HUDEP-2 (cell line): ENCODE results near the gene ARAP2.

Experiments used
- DNase-seq, 76 experiments: peaks; one replicate each; lab custom pipeline; 2025; ENCODE audit not compliant: unreplicated experiment in 76 of 76; lab: John Stamatoyannopoulos, UW

The ARAP2 gene

DNA sequence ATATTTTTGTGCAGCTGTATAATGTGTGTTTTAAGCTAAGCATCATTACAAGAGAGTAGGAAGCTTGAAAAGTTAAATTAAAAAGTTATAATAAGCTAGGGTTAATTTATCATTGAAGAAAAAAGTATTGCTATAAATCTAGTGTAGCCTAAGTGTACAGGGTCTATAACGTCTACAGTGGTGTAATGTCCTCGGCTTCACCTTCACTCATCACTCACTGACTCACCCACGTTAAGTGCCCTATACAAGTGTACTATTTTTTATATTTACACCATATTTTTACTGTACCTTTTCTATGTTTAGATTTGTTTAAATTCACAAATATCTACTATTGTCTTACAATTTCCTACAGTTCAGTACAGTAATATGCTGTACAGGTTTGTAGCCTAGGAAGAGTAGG is 23.5 kb downstream of the ARAP2 start:
- no peak for DNase-seq

DNA sequence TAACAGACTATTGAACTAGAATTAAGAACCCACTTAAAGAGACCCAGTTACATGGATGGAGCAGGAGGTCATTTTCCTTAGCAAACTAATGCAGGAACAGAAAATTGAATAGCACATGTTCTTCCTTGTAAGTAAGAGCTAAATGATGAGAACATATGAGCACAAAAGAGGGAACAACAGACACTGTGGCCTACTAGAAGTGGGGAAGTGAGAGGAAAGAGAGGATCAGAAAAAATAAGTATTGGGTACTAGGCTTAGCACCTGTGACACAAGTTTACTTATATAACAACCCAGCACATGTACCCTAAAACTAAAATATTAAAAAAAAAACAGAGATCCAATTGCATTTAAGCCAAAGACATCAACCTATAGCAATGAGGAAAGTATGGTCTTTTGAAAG is 26.2 kb downstream of the ARAP2 start:
- no peak for DNase-seq

DNA sequence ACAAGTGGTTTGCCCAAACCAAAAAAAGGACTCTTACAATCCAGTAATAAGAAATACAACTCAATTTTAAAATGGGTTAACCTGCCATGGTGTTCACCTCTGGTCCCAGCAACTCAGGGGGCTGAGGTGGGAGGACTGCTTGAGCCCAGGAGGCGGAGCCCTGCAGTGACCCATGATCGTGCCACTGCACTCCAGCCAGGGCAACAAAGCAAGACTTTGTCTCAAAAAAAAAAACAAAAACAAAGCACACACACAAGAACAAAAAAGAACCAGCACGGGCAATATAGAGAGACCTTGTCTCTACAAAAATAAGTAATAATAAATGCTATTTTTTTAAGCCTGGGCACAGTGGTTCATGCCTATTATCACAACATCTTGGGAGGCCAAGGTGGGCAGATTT is 28.7 kb downstream of the ARAP2 start:
- no peak for DNase-seq

GRCh38 chr4:36214735-36215485 is 29.4 kb downstream of the ARAP2 start:
- no peak for DNase-seq

DNA sequence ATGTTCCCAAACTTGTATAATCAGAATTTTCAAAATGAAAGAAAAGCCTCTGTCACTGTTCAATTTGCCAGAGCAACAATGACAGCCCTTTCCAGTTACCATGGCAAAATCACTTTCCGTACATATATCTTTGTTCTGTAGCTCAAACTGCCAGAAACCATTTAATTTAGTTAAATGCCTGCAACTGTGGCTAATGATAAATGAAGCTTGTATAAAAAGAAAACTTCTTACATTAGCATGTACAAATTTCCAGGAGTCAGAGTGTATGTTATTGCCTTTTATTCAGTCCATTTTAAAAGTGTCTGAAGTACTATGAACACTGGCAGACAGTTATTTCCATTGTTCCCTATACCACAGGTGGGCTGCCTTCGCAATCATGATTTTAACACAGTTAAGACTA is 30.3 kb downstream of the ARAP2 start:
- no peak for DNase-seq

GRCh38 chr4:36211084-36211483 is 33.2 kb downstream of the ARAP2 start:
- no peak for DNase-seq

DNA sequence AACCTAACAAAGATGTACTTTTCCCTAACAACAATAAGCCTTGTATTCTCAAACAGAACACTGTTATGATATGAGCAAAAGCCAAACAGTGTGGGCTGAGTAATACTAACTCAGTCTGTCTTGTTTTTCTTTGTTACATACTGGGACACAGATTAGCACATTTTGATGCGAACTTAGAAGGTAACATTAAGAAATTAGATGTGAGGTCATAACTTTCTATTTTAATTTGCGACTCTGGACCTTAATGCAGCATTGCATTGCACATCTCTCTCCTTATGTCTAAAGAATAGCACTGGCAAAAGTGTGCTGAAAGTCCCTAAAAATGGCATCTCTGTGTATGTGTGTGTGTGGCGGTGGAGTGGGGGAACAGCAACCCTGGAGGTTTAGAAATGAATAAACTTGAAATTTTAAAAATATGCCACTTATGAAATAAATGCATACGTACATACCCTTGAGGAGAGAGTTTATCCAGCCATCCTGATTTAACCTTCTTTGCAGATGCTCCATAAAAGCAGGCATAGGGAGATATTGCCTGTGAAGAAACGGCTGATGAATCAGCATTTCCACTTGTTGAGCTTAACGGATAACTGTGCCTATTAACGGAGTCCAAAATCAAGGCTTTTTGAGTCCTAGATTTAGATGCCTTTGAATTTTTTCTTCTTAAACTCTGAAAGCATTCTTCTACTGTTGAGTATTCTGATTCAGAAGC is 34.2 kb downstream of the ARAP2 start:
- no peak for DNase-seq

GRCh38 chr4:36208893-36209473 is 35.3 kb downstream of the ARAP2 start:
- DNase-seq: no peak

DNA sequence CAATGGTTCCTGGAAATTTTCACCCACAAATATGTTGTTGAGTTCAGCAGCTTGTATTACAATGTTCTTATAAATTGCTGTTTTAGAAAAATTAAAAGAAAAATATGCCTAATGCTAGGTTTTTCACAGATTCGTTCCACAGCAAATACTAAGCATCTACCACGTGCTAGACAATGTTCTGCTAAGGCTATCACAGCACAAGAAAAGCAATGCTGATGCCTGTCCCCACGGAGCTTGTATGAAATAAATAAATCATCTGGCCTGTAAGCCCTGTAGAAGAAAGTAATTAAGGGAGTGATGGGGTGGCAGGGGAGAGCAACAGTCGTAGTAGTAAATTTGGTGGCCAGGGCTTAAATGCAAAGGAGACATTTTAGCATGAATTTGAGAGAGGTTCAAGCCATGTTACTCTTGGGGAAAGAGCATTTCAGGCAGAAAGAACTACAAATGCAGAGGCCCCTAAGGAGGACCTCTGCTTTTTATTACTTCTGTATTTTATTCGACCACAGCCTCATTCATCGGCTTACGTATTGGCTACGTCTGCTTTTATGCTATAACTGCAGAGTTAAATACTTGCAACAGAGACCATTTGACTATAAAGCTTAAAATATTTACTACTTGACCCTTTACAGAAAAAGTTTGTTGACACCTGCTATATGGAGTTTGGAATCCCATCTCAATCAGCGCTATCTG is 36.3 kb downstream of the ARAP2 start:
- no peak for DNase-seq

- no peak for DNase-seq
Observed at GRCh38 chr4:36207367-36207766, 36.9 kb downstream of the ARAP2 start.

- no peak for DNase-seq
Observed at GRCh38 chr4:36206603-36207311, 37.6 kb downstream of the ARAP2 start.

DNA sequence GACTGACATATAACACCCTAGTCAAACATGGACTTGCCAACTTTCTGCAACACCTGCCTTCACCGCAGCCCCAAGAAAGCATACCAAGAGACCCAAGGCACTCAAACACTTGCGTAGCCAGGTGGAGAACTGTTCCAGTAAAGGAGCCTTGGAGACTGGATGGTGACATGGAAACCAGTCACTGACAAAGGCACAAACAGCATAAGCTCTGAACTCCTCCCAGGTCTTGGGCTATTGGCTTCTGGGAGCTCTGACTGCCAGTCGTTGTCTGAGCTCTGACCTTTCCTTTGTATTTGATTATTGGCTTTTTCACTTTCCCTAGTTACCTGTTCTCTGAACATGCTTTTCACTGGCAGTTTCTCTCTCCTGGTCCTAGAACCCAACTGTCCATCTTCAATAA is 38.3 kb downstream of the ARAP2 start:
- DNase-seq: no peak

GRCh38 chr4:36198861-36199260 is 45.5 kb downstream of the ARAP2 start:
- no peak for DNase-seq

- no peak for DNase-seq
Observed at GRCh38 chr4:36198068-36198808, 46.1 kb downstream of the ARAP2 start.

DNA sequence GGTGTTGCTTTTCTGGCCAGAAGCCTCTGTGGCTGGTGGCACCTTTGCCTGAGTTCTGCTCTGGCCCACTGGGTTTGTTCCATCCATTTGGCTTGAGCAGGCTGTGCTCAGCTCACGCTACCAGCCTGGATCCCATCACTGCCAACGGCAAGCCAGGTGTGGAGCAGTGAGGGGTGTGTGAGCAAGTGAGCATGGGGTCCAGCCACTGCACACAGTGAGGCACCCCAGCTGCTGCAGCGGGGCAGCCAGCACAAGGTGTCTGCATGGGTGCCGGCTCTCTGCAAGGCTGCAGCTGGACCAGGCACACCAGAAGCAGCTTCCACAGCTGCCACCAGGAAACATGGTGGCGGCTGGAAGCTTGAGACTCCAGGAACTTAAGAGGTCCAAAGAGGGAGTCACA is 46.8 kb downstream of the ARAP2 start:
- DNase-seq: no peak

- no peak for DNase-seq
Observed at GRCh38 chr4:36196145-36196913, 48.0 kb downstream of the ARAP2 start.

- no peak for DNase-seq
Observed at GRCh38 chr4:36192922-36193321, 51.4 kb downstream of the ARAP2 start.

- DNase-seq: no peak
Observed at GRCh38 chr4:36189511-36190226, 54.6 kb downstream of the ARAP2 start.
